Lower leg skin (tissue), 4 donors: Measurements from ENCODE around the gene POLD3. TPM values are rescaled to one million over a fixed set of nuclear protein-coding genes. Genes with fewer than 3 reads are reported as not detected.

Experiments
- DNase-seq, 2 donors: peaks; one replicate each; pipeline ENCODE4 v3.0.0-alpha.2; 2019; ENCODE audit warnings: low spot score in 2 of 2
- H3K4me3 ChIP-seq: fragments of 200-600 bp; sonication (generic); 2 replicates; pipeline ENCODE4 v1.5.1; 2017; ENCODE audit warnings: mild to moderate bottlenecking, low read depth; ENCODE audit not compliant: poor library complexity, severe bottlenecking
- CTCF ChIP-seq, 3 donors: fragments of 450-650 bp; IDR thresholded peaks; one replicate each; pipeline ENCODE4 v1.5.1; 2016; ENCODE audit warnings: antibody characterized with exemption in 3 of 3, mild to moderate bottlenecking in 3 of 3, moderate library complexity in 2 of 3
- POLR2A ChIP-seq, 2 donors: fragments of 450-650 bp; IDR thresholded peaks; one replicate each; pipeline ENCODE4 v1.6.1; 2016 to 2017; ENCODE audit warnings: antibody characterized with exemption in 2 of 2, mild to moderate bottlenecking in 1 of 2, moderate library complexity in 1 of 2
- WGBS, 2 donors: methylation state at CpG; one replicate each; pipeline ENCODE4 v1.1.5; 2018; 5-methylcytosine and 5-hydroxymethylcytosine counted together
- intact Hi-C: fragments of 100-400 bp; cut with DNase I; formaldehyde crosslinking; loops from one replicate; pipeline ENCODE4 v1.15.0; 2023; ENCODE audit warnings: low total_unique reads
- total RNA-seq, 4 donors: library from RNA; depleted of rRNA; stranded (reverse); fragments of >200 nt; gene quantifications; one replicate each; pipeline ENCODE4 v1.1.0, GENCODE V29; 2016

Gene POLD3
- total RNA-seq, 4 donors from 2014 or later, result 7.0 to 18.8 (median 9.4) TPM

DNA sequence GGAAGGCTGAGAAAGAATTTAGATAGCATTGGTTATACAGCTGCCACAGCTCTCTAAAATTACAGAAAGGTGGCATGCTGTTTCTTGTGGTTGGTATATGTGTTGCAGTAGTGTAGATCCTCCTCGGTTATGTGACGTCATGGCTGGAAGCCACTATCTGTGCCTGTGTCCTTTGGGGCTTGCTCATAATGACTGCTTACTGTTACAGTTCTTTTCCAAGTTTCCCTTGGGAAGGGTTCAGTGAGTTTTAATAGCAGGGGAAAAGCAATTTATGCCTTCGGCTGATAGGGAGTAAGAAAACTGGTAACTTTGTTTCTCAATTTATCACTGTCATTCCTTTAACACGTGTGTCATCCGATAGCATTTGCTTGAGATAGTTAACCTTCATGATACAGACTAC is 47.2 kb downstream of the POLD3 start:
- intact Hi-C loops, result loop anchor here (10.0 kb wide), 1 partner anchor 85 kb away; no protein-coding TSS in a partner anchor
- no peak for DNase-seq
- 92 to 93% methylated on average over 5 of the region's 5 CpGs for WGBS, 2 donors
- H3K4me3 ChIP-seq, result no peak overlapping the region
- TF ChIP-seq CTCF (IDR thresholded peaks at IDR 0.05) (no peak), POLR2A (IDR thresholded peaks at IDR 0.05) (no peak)

- H3K4me3 ChIP-seq, result no peak overlapping the region
- intact Hi-C loops, result no loop called here
- TF ChIP-seq CTCF (IDR thresholded peaks at IDR 0.05) (no peak), POLR2A (IDR thresholded peaks at IDR 0.05) (no peak)
- 86 to 87% methylated on average over 8 of the region's 8 CpGs for WGBS, 2 donors
- DNase-seq, result no peak
Measured at GRCh38 chr11:74641289-74641688, 48.9 kb downstream of the POLD3 start.

GRCh38 chr11:74641905-74642304 is 49.5 kb downstream of the POLD3 start:
- TF ChIP-seq POLR2A (IDR thresholded peaks at IDR 0.05), result no peak
- no peak for DNase-seq
- H3K4me3 ChIP-seq, result no peak overlapping the region
- intact Hi-C loops, result no loop called here
- 82 to 89% methylated on average over 4 of the region's 4 CpGs for WGBS, 2 donors

DNA sequence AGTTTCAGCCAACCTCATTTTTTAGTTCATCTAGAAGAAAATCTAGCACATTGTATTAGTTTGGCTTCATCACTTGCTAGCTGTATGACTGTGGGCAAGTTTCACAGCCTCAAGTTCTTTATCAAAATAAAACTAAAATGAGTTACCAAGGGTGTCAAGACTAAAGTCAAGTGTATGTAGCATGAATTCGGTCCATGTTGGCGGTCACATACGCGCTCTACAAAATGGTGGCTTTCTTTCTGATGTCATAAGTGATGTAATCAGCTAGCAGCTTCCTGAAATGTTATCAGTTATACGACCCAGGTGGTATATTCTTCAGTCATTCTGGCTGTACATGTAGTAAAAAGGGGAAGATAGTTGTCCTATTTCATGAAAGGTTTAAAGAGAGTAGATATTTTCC is 50.5 kb downstream of the POLD3 start:
- no peak overlapping the region for H3K4me3 ChIP-seq
- intact Hi-C loops, result no loop called here
- 95 to 99% methylated on average over 5 of the region's 5 CpGs for WGBS, 2 donors
- DNase-seq, result no peak
- TF ChIP-seq POLR2A (IDR thresholded peaks at IDR 0.05) (no peak), CTCF (IDR thresholded peaks at IDR 0.05) (no peak)

- DNase-seq, result no peak
- WGBS, 2 donors, result 80 to 82% methylated on average over 4 of the region's 4 CpGs
- intact Hi-C loops, result no loop called here
Measured at GRCh38 chr11:74644081-74644480, 51.7 kb downstream of the POLD3 start.

DNA sequence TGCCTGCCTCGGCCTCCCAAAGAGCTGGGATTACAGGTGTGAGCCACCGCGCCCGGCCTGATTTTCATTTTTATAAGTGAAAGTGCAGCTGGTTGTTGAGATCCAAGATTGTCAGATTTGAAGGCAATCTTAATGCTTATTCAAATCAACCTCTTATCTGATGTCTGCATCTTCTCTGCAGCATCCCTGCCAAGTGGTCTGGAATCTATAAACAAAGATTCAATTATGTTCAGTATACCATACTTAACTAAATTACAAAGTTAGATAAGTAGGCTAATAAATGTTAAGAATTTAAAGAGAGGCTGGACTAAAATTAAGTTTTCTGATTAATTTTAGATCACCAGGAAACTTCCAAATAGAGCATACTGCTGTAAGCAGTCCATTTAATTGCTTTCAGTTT is 53.8 kb downstream of the POLD3 start:
- DNase-seq, result no peak
- intact Hi-C loops, result no loop called here
- H3K4me3 ChIP-seq, result no peak overlapping the region
- WGBS, 2 donors, result 95 to 99% methylated on average over 4 of the region's 4 CpGs
- TF ChIP-seq POLR2A (IDR thresholded peaks at IDR 0.05) (no peak), CTCF (IDR thresholded peaks at IDR 0.05) (no peak)

More at GRCh38 chr11:74644081-74644480, 51.7 kb downstream of the POLD3 start:
- TF ChIP-seq POLR2A (IDR thresholded peaks at IDR 0.05) (no peak), CTCF (IDR thresholded peaks at IDR 0.05) (no peak)
- no peak overlapping the region for H3K4me3 ChIP-seq
